GM13976 (cell line): ENCODE measurements around the gene MGMT.

Source experiments
- DNase-seq: peaks from one replicate; pipeline ENCODE4 v3.0.0; 2012; ENCODE audit warnings: low spot score
- in situ Hi-C: fragments of 300-500 bp; cut with MboI; formaldehyde crosslinking; loops from one replicate; pipeline ENCODE4 v1.12.0; 2022; ENCODE audit warnings: low sequenced_read_pairs, mixed read lengths, inconsistent platforms; ENCODE audit not compliant: unreplicated experiment
- TF ChIP-seq, protein P1 (sequence below): IDR thresholded peaks from 2 replicates; pipeline ENCODE4 v1.5.1; 2012; ENCODE audit warnings: borderline replicate concordance, mild to moderate bottlenecking; ENCODE audit not compliant: insufficient read depth; ENCODE audit errors: extremely low read depth, missing control alignments, control extremely low read depth

The MGMT gene

DNA sequence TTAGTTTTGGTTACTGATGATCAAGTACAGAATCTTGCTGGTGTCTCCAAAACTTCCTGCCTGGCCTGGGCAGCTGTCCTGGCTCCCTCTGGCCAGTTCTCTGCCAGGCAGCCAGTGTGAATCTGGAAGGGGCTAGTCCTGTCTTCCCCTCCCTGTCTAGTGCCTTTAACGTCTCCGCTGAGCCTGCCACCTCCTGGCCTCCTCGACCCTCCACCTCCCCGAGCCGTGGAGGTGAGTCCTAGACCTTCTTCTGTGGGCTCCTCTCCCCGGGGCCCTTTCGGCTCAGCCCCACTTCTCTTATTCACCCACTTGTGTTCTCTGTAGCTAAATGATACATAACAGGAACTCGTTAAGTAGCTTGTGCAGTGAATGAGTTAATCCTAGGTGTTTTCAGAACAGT lies 218.2 kb downstream of the MGMT start:
- TF ChIP-seq, protein P1, sequence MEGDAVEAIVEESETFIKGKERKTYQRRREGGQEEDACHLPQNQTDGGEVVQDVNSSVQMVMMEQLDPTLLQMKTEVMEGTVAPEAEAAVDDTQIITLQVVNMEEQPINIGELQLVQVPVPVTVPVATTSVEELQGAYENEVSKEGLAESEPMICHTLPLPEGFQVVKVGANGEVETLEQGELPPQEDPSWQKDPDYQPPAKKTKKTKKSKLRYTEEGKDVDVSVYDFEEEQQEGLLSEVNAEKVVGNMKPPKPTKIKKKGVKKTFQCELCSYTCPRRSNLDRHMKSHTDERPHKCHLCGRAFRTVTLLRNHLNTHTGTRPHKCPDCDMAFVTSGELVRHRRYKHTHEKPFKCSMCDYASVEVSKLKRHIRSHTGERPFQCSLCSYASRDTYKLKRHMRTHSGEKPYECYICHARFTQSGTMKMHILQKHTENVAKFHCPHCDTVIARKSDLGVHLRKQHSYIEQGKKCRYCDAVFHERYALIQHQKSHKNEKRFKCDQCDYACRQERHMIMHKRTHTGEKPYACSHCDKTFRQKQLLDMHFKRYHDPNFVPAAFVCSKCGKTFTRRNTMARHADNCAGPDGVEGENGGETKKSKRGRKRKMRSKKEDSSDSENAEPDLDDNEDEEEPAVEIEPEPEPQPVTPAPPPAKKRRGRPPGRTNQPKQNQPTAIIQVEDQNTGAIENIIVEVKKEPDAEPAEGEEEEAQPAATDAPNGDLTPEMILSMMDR: no peak
- in situ Hi-C loops: no loop called here
- no peak for DNase-seq

DNA sequence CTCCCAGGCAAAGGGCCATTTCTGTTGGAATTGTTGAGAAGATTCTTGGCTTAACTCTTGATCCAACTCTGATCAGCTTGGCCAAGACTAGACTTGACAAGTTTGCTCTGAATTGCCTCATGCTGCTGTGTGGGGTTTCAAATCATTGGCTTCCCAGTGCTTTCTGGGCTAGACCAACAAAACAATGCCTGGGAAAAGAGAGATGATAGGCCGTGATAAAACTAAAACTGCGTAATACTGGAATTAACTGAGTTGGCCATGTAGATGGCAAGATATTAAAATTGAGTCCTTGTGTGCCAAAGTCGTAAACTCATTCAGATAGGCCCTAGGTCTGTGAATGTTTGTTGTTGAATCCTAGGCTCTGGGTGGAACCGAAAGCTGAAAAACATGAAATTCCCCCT lies 222.6 kb downstream of the MGMT start:
- TF ChIP-seq, protein P1: no peak
- DNase-seq: no peak
- in situ Hi-C loops: no loop called here

DNA sequence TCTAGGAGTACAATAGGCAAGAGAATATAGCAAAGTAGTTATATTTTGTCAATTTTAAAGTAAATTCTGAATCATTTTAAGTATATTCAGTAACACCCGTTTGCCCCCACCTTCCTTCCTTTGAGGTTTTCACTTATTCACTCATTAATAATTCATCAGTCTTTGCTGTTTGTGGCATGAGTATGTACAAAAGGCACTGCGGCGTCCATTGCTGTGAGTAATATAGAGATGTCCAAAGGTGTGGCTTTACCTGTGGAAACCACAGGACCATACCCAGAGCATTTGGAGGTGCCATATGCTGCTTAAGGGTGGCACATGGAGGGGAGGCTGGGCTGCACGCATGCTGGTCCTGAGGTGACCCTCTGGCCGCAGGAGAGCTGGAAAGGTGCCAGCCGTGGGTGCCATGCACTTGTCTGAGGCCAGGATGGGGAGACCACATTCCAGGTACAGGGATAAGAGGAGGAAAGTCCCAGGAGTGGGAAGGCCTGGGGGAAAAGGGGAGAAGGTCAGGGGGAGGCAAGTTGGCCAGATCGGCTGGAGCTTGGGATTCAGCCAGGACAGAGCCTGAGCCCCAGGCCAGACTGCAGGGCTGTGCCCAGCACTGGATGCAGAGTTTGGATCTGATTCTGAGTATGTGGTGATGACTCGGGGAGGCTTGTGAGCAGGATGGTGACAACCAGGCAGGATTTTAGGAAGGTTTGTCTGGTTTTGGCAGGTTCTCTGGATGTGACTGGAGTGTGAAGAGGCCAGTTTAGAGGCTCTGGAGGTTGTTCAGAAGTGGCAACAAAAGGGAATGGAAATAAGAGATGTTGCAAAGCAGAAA lies 223.4 kb downstream of the MGMT start:
- DNase-seq: no peak
- TF ChIP-seq, protein P1: no peak
- in situ Hi-C loops: no loop called here

DNA sequence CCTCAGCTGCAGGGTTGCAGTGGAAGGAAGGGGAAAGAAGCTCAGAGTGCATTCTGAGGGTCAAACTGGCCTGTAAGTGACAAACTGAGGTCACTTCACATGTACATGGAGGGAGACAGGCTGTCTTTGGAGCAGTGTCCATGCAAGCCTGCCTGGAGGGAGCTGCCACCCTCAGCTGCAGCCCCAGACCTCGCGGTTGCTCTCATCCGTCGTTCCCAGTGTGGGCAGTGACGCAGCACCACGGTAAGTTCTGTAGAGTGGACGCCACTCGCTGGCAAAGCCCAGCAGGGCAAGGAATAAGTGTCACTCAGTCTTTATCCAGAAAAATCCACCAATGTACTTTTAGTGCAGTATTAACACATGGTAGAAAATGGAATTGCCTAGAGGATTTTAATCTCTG lies 225.7 kb downstream of the MGMT start:
- TF ChIP-seq, protein P1: no peak
- DNase-seq: no peak
- in situ Hi-C loops: no loop called here

DNA sequence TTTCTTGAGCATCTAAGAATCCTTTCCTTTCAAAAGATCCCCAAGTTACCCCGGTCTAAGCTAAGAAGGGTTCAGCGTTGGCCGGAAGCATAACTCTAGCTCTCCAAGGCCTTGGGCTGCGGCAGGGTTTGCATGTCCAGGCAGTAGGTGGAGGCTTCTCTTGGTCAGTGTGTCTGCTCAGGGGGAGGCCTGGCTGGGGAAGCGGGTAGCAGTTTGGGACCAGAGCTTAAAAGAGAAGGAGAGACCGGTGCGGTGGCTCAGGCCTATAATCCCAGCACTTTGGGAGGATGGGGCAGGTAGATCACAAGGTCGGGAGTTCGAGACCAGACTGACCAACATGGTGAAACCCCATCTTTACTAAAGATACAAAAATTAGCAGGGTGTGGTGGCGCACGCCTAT lies 226.3 kb downstream of the MGMT start:
- TF ChIP-seq, protein P1: no peak
- no peak for DNase-seq
- in situ Hi-C loops: no loop called here

DNA sequence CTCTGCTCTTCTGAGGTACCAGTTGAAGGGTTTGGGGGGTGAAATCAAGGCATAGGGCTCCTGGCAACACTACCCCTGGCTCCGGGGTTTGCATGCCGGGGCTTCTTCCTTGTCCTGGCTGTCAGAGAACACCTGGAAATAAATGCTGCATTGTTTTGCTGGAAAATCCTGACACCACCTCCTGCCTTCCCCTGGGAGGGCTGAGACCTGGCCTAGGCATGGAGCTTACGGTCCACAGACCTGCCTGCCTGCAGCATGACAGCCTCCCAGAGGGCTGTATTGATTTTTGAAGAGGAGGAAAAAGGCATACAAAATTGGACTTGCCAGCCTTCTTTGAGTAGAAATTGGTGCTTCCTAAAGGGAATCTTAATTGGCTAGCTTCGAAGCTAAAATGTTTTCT lies 227.1 kb downstream of the MGMT start:
- in situ Hi-C loops: no loop called here
- no peak for DNase-seq
- TF ChIP-seq, protein P1: no peak
